Vagina (tissue), 2 donors: ENCODE data around the gene MRTFB. TPM values are rescaled to one million over a fixed set of nuclear protein-coding genes. Genes with fewer than 3 reads are reported as not detected.

Source experiments
- DNase-seq, 2 donors: peaks; one replicate each; pipeline ENCODE4 v3.0.0-alpha.2; 2017; ENCODE audit errors: extremely low spot score in 2 of 2
- H3K27ac ChIP-seq: fragments of 200-600 bp; sonication (generic); one replicate; pipeline ENCODE4 v1.5.1; 2019
- H3K27me3 ChIP-seq: fragments of 200-600 bp; sonication (generic); one replicate; pipeline ENCODE4 v1.5.1; 2019
- H3K36me3 ChIP-seq, 2 donors: fragments of 200-600 bp; sonication (generic); one replicate each; pipeline ENCODE4 v1.5.1; 2017 to 2019
- H3K4me1 ChIP-seq: fragments of 200-600 bp; sonication (generic); one replicate; pipeline ENCODE4 v1.5.1; 2019
- H3K4me3 ChIP-seq, 2 donors: fragments of 200-600 bp; sonication (generic); 1 replicate in 1 of 2; 2 replicates in 1 of 2; pipeline ENCODE4 v1.5.1; 2016 to 2019
- H3K9me3 ChIP-seq: fragments of 200-600 bp; sonication (generic); one replicate; pipeline ENCODE4 v1.5.1; 2019
- POLR2A ChIP-seq, 2 donors: fragments of 450-650 bp; IDR thresholded peaks; one replicate each; pipeline ENCODE4 v1.6.1; 2017; ENCODE audit warnings: antibody characterized with exemption in 2 of 2, mild to moderate bottlenecking in 2 of 2, moderate library complexity in 2 of 2
- POLR2AphosphoS5 ChIP-seq, 2 donors: sonication (generic); formaldehyde crosslinking; IDR thresholded peaks; one replicate each; pipeline ENCODE4 v1.9.0; 2017; ENCODE audit warnings: antibody characterized with exemption in 2 of 2, mild to moderate bottlenecking in 2 of 2, low read depth in 1 of 2; ENCODE audit not compliant: insufficient read depth in 1 of 2
- intact Hi-C: fragments of 100-400 bp; cut with DNase I; formaldehyde crosslinking; loops from one replicate; pipeline ENCODE4 v1.15.1; 2023
- total RNA-seq: library from RNA; depleted of rRNA; stranded (reverse); fragments of >200 nt; gene quantifications from one replicate; pipeline ENCODE4 v1.2.3, GENCODE V29; 2016
- TF ChIP-seq, protein P1 (sequence below), 3 experiments: fragments of 450-650 bp in 2 of 3; fragments of 200-600 bp in 1 of 3; sonication (generic) in 1 of 3; IDR thresholded peaks; one replicate each; pipeline ENCODE4 v1.5.1; 2017 to 2019; ENCODE audit warnings: antibody characterized with exemption in 3 of 3, mild to moderate bottlenecking in 2 of 3, moderate library complexity in 2 of 3

Gene MRTFB
- total RNA-seq, 1 donor from 2014 or later = 103 TPM

DNA sequence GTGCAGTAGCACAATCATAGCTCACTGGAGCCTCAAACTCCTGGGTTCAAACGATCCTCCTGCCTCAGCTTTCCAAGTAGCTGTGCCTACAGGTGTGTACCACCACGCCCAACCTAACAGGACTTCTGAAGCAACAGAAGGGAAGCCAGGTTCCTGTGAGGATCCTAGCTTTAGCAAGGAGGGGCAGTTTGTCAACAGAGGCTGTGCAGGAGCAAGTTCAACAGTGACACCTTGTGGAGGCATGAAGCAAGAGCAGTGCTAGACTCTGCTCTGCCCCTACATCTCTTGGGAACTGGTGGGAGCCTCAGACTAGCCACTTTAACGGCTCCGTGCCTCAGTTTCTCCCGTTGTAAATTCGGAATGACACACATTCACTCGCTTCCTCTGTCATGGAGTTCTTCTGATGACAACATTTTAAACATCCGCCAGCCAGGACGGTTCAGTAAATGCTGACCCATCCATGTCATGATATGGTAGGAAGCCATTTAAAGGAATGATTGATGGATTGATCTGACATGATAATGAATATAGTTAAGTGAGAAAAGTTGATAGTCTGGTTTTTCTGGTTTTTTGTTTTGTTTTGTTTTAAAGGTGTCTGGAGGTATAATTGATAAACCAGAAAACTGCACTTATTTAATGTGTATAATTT lies 218.7 kb downstream of the MRTFB start:
- Histone ChIP-seq H3K27me3 (no peaks in the 10 kb centered on the region), H3K9me3 (peaks cover 3% of the 10 kb centered on the region), H3K4me3 (no peak overlapping the region), H3K4me1 (peaks cover 14% of the 10 kb centered on the region), H3K36me3 (no peaks in the 10 kb centered on the region), H3K27ac (no peak overlapping the region)
- intact Hi-C loops = no loop called here
- DNase-seq = peak in 1 of 2 donors; percentile 58
- TF ChIP-seq POLR2A (IDR thresholded peaks at IDR 0.05) = no peak
- TF ChIP-seq, protein P1, sequence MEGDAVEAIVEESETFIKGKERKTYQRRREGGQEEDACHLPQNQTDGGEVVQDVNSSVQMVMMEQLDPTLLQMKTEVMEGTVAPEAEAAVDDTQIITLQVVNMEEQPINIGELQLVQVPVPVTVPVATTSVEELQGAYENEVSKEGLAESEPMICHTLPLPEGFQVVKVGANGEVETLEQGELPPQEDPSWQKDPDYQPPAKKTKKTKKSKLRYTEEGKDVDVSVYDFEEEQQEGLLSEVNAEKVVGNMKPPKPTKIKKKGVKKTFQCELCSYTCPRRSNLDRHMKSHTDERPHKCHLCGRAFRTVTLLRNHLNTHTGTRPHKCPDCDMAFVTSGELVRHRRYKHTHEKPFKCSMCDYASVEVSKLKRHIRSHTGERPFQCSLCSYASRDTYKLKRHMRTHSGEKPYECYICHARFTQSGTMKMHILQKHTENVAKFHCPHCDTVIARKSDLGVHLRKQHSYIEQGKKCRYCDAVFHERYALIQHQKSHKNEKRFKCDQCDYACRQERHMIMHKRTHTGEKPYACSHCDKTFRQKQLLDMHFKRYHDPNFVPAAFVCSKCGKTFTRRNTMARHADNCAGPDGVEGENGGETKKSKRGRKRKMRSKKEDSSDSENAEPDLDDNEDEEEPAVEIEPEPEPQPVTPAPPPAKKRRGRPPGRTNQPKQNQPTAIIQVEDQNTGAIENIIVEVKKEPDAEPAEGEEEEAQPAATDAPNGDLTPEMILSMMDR (IDR thresholded peaks at IDR 0.05) = no peak
- no peak for TF ChIP-seq POLR2AphosphoS5 (IDR thresholded peaks at IDR 0.05; ENCODE audit: insufficient read depth in 1 of 2, low read depth in 1 of 2)

DNA sequence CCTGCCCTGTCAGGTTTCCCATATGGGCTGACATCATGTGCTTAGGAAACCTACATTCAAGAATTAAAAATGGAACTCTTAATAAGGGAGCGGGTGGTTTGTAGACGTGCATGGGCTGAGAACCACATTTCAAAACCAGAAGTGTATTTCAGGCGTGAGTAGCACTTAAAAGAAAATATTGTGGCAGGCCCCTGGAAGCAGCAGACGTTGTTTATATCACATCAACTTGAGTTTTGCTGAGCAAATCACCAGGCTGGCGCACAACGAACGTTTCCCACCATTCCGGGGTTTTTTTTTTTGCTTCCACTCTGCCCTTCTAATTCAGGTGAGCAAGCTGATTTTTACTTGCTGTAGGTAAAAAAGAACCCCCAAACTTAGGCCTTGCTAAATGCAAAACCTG lies 220.2 kb downstream of the MRTFB start:
- H3K36me3 ChIP-seq = no peaks in the 10 kb centered on the region
- H3K9me3 ChIP-seq = peaks cover 3% of the 10 kb centered on the region
- peaks cover 6% of the 10 kb centered on the region for H3K4me1 ChIP-seq
- H3K27ac ChIP-seq = no peak overlapping the region
- no peaks in the 10 kb centered on the region for H3K27me3 ChIP-seq
- intact Hi-C loops = no loop called here
- no peak for DNase-seq
- TF ChIP-seq POLR2A (IDR thresholded peaks at IDR 0.05) (no peak), POLR2AphosphoS5 (IDR thresholded peaks at IDR 0.05; ENCODE audit: insufficient read depth in 1 of 2, low read depth in 1 of 2) (no peak)
- TF ChIP-seq, protein P1 (IDR thresholded peaks at IDR 0.05) = no peak
- no peak overlapping the region for H3K4me3 ChIP-seq

DNA sequence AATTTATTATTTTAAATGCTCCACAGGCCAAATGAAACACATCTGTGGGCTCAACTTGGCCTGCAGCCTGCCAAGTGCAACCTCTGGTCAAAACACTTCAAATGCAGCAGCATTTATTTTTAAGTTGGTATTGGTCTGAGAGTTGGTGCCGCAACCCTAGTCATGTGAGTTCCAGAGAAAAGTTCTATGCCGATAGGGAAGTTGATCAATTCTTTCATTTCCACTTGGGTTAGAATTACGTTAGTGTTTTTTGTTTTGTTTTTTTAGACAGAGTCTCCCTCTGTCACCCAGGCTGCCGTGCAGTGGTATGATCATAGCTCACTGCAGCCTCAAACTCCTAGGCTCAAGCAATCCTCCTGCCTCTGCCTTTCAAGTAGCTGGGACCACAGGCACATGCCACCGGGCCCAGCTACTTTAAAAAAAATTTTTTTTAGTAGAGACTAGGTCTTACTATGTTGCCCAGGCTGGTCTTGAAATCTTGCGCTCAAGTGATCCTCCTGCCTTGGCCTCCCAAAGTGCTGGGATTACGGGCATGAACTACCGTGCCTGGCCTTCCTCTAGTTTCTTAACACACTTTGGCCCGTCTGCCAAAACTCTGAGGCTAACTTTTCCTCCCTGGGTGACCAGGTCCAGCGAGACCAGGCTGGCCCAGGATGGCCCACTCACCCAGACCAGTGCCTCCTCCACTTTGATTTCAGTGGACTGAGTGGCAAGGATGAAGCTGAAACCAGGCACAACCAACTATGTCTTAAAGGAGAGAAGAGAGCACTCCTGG lies 221.1 kb downstream of the MRTFB start:
- peaks cover 3% of the 10 kb centered on the region for H3K9me3 ChIP-seq
- DNase-seq = no peak
- H3K27ac ChIP-seq = no peak overlapping the region
- no peaks in the 10 kb centered on the region for H3K4me1 ChIP-seq
- H3K36me3 ChIP-seq = no peaks in the 10 kb centered on the region
- intact Hi-C loops = no loop called here
- no peak for TF ChIP-seq POLR2AphosphoS5 (IDR thresholded peaks at IDR 0.05; ENCODE audit: insufficient read depth in 1 of 2, low read depth in 1 of 2)
- no peak for TF ChIP-seq POLR2A (IDR thresholded peaks at IDR 0.05)
- TF ChIP-seq, protein P1 (IDR thresholded peaks at IDR 0.05) = no peak
- H3K27me3 ChIP-seq = no peaks in the 10 kb centered on the region
- H3K4me3 ChIP-seq = no peak overlapping the region

DNA sequence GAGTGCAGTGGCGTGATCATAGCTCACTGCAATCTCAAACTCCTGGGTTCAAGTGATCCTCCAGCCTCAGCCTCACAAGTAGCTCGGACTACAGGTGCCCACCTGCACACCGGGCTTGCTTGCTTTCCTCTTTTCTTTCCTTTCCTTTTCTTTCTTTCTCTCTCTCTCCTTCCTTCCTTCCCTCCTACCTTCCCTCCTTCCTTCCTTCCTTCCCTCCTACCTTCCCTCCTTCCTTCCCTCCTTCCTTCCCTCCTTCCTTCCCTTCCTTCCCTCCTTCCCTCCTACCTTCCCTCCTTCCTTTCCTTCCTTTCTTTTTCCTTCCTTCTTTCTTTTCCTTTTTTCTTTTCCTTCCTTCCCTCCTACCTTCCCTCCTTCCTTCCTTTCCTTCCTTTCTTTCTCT lies 225.5 kb downstream of the MRTFB start:
- Histone ChIP-seq H3K4me3 (no peak overlapping the region), H3K4me1 (peaks cover 16% of the 10 kb centered on the region), H3K36me3 (no peaks in the 10 kb centered on the region), H3K9me3 (no peaks in the 10 kb centered on the region), H3K27ac (no peak overlapping the region), H3K27me3 (no peaks in the 10 kb centered on the region)
- TF ChIP-seq POLR2AphosphoS5 (IDR thresholded peaks at IDR 0.05; ENCODE audit: insufficient read depth in 1 of 2, low read depth in 1 of 2) (no peak), POLR2A (IDR thresholded peaks at IDR 0.05) (no peak)
- TF ChIP-seq, protein P1 (IDR thresholded peaks at IDR 0.05) = no peak
- DNase-seq = no peak
- intact Hi-C loops = loop anchor here (5.0 kb wide), 1 partner anchor 231 kb away; no protein-coding TSS in a partner anchor
